Astrocyte (in vitro differentiated cells and primary cell): ENCODE measurements around the gene DDX1.
A peak's percentile ranks its signal among the peaks of the same experiment; 100 is the strongest.

ENCODE experiments used
- EZH2 ChIP-seq: IDR thresholded peaks from 2 replicates; pipeline ENCODE4 v1.6.1; 2012; ENCODE audit warnings: mild to moderate bottlenecking, low read length, inconsistent platforms; ENCODE audit not compliant: insufficient read depth
- TF ChIP-seq, protein P1 (sequence below): IDR thresholded peaks from 2 replicates; pipeline ENCODE4 v1.5.1; 2011; ENCODE audit warnings: low read depth, mild to moderate bottlenecking, inconsistent platforms, low read length, moderate library complexity; ENCODE audit not compliant: insufficient read depth

DNA sequence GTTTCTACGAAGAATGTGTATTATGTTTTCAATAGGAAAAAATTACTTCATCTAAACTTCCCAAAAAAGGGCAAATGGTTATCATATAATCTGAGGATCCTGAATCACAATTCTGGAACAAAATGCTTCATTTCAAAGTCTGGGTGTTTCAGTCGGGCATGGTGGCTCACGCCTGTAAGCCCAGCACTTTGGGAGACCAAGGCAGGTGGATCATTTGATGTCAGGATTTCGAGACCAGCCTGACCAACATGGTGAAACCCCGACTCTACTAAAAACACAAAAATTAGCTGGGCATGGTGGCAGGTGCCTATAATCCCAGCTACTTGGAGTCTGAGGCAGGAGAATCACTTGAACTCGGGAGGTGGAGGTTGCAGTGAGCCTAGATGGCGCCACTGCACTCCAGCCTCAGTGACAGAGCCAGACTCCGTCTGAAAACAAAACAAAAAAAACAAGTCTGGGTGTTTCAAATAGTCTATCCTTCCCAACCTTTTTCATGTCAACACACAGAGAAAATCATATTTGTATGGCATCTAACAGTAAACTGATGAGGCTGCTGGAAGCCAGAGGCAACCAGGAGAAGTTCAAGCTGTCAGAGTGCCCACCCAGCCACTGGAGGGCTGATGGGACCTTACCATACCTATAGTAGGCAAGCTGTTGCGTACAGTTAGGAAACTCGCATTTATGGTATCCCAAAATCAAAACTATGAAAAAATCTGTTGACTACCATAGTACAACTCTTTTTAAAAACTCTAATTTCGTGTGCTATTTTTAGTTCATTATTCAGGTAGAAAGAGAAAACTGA is 45.2 kb upstream of the DDX1 start:
- TF ChIP-seq, protein P1, sequence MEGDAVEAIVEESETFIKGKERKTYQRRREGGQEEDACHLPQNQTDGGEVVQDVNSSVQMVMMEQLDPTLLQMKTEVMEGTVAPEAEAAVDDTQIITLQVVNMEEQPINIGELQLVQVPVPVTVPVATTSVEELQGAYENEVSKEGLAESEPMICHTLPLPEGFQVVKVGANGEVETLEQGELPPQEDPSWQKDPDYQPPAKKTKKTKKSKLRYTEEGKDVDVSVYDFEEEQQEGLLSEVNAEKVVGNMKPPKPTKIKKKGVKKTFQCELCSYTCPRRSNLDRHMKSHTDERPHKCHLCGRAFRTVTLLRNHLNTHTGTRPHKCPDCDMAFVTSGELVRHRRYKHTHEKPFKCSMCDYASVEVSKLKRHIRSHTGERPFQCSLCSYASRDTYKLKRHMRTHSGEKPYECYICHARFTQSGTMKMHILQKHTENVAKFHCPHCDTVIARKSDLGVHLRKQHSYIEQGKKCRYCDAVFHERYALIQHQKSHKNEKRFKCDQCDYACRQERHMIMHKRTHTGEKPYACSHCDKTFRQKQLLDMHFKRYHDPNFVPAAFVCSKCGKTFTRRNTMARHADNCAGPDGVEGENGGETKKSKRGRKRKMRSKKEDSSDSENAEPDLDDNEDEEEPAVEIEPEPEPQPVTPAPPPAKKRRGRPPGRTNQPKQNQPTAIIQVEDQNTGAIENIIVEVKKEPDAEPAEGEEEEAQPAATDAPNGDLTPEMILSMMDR: peak; percentile 14
- no peak for TF ChIP-seq EZH2
